T47D (cell line): ENCODE data around the gene ZCCHC7.

Source experiments
- DNase-seq, 2 experiments: peaks; one replicate each; pipeline versions ENCODE4 v3.0.0 to v3.0.0-alpha.2; 2011 to 2012; ENCODE audit warnings: low read depth in 1 of 2, low spot score in 1 of 2
- JUND ChIP-seq: IDR thresholded peaks from 2 replicates; pipeline ENCODE4 v1.6.1; 2012; ENCODE audit warnings: low read depth
- in situ Hi-C: cut with HindIII; loops from 2 replicates; pipeline ENCODE4 v1.10.0; 2016; ENCODE audit warnings: low sequenced_read_pairs, low pct_unique_long_range_greater_than_20kb

ZCCHC7 gene

DNA sequence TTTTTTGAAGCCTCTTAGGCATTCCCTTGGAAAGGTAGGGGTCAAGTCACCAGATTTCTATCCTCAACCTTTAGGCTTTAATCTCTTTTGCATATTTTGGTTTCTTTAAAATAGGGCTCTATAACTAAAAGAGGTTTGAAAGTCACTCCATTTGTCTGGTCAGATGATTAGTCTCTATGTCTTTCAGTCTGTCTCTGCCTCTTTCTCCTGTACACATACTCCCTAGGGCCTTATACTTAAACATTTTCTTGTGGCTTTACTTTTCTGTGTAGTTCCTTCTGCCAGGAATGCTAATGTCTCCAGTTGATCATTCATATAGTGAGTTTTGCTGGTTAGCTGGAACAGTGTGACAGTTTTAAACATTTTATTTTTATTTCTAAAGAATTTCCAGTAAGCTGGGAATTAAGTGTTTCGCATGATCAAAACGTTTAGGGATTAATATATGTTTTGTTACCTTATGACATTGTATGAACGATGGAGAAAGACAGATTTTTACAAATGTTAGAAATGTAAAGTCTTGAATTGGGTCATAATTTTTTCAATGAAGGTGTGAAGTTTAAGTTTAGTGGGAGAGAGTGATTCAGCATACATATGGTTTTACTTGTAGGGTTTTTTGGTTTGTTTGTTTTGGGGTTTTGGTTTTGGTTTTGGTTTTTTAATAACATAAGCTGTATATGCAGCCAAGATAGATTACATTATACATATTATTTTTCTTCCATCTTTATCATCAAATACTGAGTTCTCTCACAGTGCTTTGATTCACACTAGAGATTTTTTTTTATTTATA is 90.6 kb downstream of the ZCCHC7 start:
- DNase-seq, result no peak
- in situ Hi-C loops, result no loop called here
- no peak for TF ChIP-seq JUND

GRCh38 chr9:37212435-37212834 is 92.1 kb downstream of the ZCCHC7 start:
- no peak for TF ChIP-seq JUND
- DNase-seq, result no peak
- in situ Hi-C loops, result no loop called here

- in situ Hi-C loops, result no loop called here
- no peak for TF ChIP-seq JUND
- no peak for DNase-seq
Measured at GRCh38 chr9:37215381-37215780, 95.0 kb downstream of the ZCCHC7 start.

DNA sequence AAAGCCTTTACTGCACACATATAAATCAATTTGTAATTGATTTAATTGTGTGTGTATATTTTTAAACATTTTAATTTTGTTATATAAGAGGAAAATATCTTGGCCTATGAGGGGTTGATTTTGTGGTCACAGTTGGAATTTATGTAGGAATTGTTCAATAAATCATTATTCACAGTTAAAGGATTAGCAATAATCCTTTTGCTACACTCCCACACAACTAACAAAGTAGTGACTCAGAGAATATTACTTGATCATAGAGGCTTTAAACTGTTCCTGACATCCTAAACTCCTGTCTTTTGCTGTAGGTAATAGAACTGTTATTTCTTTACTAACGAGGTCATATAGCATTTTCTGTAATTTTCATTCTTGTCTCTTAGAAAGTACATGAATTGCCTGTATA is 95.5 kb downstream of the ZCCHC7 start:
- no peak for DNase-seq
- in situ Hi-C loops, result no loop called here

GRCh38 chr9:37217161-37217560 is 96.8 kb downstream of the ZCCHC7 start:
- no peak for DNase-seq
- TF ChIP-seq JUND, result no peak
- in situ Hi-C loops, result no loop called here

More for the DNA sequence above, 95.5 kb downstream of the ZCCHC7 start:
- TF ChIP-seq JUND, result no peak

- in situ Hi-C loops, result no loop called here
- no peak for TF ChIP-seq JUND
- no peak for DNase-seq
Measured at GRCh38 chr9:37218800-37219425, 98.5 kb downstream of the ZCCHC7 start.

DNA sequence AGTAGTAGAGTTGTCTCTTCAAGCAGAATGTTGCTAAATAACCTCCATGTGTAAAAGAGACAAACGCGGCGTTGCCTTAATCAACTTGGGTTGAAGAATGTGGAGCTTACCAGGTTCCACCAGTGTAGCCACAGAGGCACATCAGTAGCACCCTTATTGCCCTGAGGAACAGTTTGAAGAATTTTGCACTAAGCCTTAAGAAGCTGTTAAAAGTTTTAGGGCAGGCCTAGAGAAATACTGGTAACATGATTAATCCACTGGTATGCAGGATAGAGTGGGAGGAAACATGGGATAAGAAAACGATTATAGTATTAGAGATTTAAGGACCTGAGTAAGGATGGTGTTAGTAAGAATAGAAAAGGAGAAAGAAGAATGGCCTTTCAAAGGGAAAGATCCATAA is 100.6 kb downstream of the ZCCHC7 start:
- in situ Hi-C loops, result no loop called here
- no peak for TF ChIP-seq JUND
- no peak for DNase-seq

- no peak for DNase-seq
- no peak for TF ChIP-seq JUND
- in situ Hi-C loops, result no loop called here
Measured at GRCh38 chr9:37221489-37222106, 101.2 kb downstream of the ZCCHC7 start.

GRCh38 chr9:37229455-37229854 is 109.1 kb downstream of the ZCCHC7 start:
- no peak for TF ChIP-seq JUND
- in situ Hi-C loops, result no loop called here

GRCh38 chr9:37229882-37230482 is 109.6 kb downstream of the ZCCHC7 start:
- in situ Hi-C loops, result no loop called here
- TF ChIP-seq JUND, result no peak
- DNase-seq, result no peak

More at GRCh38 chr9:37229455-37229854, 109.1 kb downstream of the ZCCHC7 start:
- no peak for DNase-seq

DNA sequence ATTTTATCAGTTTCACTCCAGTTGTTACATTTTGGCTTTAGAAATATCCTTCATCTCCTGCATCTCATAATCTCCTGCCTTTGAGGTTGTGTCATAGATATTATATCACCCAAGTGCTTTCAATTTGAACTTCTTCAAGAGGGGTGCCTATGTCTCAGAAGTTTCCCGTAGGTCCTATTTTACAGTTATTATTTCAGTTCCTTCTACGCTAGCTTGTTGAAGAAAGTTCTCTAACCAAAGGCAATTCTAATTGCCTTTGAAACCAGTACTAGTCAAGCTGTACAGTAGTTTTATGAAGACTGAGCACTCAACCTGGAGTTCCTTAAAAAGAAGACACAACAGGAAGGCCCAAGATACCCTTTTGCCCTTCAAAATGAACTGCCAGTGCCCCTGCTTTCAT is 116.4 kb downstream of the ZCCHC7 start:
- no peak for DNase-seq
- in situ Hi-C loops, result no loop called here
- no peak for TF ChIP-seq JUND

DNA sequence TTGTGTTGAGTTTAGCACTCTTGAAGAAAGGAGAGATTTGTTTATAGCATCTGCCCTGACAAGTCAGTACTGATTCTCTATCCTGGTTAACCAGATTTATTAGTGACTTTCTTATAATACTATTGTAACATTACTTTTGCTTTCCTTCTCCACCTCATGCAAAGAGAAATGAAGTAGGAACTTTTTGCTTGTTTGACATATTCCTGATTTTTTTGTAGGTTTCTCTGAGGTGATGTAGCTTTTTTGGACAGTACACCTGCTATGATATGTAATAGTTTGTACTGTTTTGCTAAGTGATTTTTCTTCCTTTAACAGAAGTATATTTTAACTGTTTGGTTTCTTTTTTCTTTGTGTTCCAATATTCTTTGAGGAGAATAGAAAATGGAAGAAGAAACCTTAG is 117.7 kb downstream of the ZCCHC7 start:
- TF ChIP-seq JUND, result no peak
- in situ Hi-C loops, result no loop called here
- no peak for DNase-seq

DNA sequence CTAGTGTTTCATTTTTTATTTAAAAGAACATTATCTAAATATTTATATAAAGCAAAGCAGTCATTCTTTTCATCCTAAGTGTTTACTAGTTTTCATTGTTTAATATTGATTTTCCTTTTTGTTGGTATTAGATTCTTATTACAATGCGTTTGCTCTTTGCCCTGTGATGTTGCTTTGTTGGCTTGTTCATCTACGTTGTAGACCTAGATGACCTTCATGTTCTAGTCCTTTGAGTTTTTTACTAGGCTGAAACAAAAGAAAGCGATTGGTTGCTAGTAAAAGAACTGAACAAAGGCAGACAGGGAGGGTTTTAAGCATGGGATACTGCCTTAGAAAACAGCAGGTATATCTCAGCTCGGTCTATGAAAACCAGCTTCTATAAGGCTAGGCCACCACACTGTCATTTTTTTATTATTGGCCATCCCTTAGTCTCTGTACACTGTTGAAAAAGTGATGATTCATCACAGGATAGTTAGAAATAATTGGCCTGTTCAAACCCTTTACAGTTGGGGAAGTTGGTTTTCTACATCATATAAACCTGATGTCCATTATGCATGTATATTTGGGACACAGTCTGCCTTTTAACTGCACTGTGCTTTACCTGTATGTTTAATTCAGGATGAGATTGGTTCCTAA is 119.0 kb downstream of the ZCCHC7 start:
- DNase-seq, result no peak
- in situ Hi-C loops, result no loop called here
- TF ChIP-seq JUND, result no peak
